Activated naive CD4-positive, alpha-beta T cell treated with anti-CD3 and anti-CD28 coated beads for 36 hours (primary cell): Measurements from ENCODE around the gene EPHA8. TPM values are rescaled to one million over a fixed set of nuclear protein-coding genes. Genes with fewer than 3 reads are reported as not detected.

Source experiments
- CTCF ChIA-PET: fragments of 350-600 bp; sonication (Branson Sonifier 250); formaldehyde crosslinking; loops from one replicate; lab custom pipeline; 2021; ENCODE audit warnings: antibody characterized with exemption; lab: Charles Lee
- DNase-seq: peaks from one replicate; pipeline ENCODE4 v3.0.0-alpha.2; 2020
- H3K27ac Mint-ChIP-seq: one replicate; pipeline ENCODE4 v1.8.0; 2021; ENCODE audit warnings: mild to moderate bottlenecking, mixed read lengths
- H3K27me3 Mint-ChIP-seq: one replicate; pipeline ENCODE4 v1.8.0; 2021; ENCODE audit warnings: low read depth, mixed read lengths
- H3K36me3 Mint-ChIP-seq: one replicate; pipeline ENCODE4 v1.8.0; 2021; ENCODE audit warnings: low read depth, mixed read lengths
- H3K4me1 Mint-ChIP-seq: one replicate; pipeline ENCODE4 v1.8.0; 2021; ENCODE audit warnings: low read depth, mixed read lengths
- H3K4me3 Mint-ChIP-seq: one replicate; pipeline ENCODE4 v1.8.0; 2021; ENCODE audit warnings: mild to moderate bottlenecking, moderate library complexity, mixed read lengths
- H3K9me3 Mint-ChIP-seq: one replicate; pipeline ENCODE4 v1.8.0; 2021; ENCODE audit warnings: mixed read lengths
- intact Hi-C: fragments of 100-400 bp; cut with micrococcal nuclease; formaldehyde crosslinking; loops from one replicate; pipeline ENCODE4 v1.15.1; 2023
- total RNA-seq, 2 experiments: library from RNA; stranded (reverse); gene quantifications; one replicate each; pipeline ENCODE4 v1.2.3, GENCODE V29; 2021

The EPHA8 gene
- total RNA-seq, 2 experiments from 2014 or later = not detected

DNA sequence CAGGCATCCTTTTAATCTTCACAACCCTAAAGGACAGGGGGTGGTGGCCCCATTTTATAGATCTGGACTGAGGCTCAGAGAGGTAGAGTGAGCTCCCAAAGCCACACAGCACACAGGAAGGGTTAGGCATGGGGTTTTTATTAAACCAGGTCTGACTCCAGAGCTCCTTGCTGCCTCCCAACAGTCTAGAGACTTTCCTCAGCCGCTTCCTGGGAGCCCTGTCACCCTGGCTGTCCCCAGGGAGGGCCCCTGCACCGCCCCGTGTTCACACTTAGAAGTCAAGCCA lies 8.0 kb upstream of the EPHA8 start:
- no peaks in the 10 kb centered on the region for H3K36me3 Mint-ChIP-seq
- intact Hi-C loops = no loop called here
- H3K27me3 Mint-ChIP-seq = peaks cover 44% of the 10 kb centered on the region
- DNase-seq = no peak
- no peak overlapping the region for H3K4me3 Mint-ChIP-seq
- no peaks in the 10 kb centered on the region for H3K9me3 Mint-ChIP-seq
- CTCF ChIA-PET = no interaction called here
- no peak overlapping the region for H3K27ac Mint-ChIP-seq
- no peaks in the 10 kb centered on the region for H3K4me1 Mint-ChIP-seq

DNA sequence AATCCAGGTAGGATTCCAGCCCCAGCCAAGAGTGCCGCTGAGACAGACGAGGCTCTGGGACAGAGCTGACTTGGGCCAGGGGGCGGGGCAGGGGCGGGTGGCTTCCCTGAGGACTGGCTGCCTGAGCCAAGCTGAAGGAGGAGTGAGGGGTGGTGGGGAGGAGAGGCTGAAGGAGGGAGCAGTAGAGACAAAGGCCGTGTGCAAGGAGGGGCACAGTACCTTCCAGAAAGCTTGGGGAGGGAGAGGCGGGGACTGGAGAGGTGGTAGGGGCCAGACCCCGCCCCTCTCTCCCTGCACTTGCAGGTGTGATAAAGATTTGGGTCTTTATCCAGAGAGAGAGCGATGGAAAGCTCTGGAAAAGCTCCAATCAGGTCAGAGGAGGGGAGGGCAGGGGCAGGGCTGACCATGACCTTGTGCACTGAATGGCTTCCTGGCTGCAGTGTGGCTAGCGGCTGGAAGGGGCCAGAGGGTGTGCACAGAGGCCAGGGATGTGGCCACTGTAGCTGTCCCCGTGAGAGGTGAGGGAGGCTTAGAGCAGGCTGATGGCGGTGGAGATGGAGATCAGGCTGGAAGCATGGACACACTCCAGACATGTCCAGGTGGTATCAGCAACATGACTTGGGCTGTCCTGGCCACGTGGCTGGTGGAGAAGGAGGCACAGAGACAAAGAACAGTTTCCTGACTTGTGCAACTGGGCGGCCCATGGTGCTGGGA lies 6.7 kb upstream of the EPHA8 start:
- no peak overlapping the region for H3K27ac Mint-ChIP-seq
- no peaks in the 10 kb centered on the region for H3K9me3 Mint-ChIP-seq
- intact Hi-C loops = no loop called here
- DNase-seq = no peak
- H3K36me3 Mint-ChIP-seq = no peaks in the 10 kb centered on the region
- CTCF ChIA-PET = no interaction called here
- no peaks in the 10 kb centered on the region for H3K4me1 Mint-ChIP-seq
- no peak overlapping the region for H3K4me3 Mint-ChIP-seq
- H3K27me3 Mint-ChIP-seq = peaks cover 45% of the 10 kb centered on the region

DNA sequence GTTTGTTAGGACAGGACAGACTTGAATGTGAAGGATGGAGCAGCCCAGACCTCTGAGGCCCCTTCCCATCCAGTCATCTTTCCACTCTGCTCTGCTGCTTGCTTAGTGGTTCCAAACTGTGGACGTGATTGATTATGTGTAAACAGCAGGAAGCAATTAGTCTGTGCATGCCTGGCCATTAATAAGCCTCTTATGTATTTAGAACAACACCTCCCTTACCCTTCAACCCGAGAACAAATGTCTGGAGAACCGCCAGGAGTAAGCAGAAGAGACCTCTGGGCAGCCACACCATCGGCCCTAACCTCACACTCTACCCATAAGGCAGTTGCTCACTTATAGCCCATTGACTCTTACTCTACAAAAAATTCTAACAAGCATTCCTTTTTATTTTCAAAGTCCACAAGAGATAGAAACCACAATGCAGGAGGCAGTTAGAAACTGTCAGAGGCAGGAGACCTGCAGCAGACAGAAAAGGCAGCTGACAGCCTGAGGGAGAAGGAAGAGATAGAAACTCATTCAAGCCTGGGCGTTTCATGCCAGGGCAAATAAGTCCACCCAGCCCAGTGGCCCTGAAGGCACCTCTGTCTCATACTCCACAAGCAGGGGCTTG lies 5.8 kb upstream of the EPHA8 start:
- no peak for DNase-seq
- intact Hi-C loops = no loop called here
- no peaks in the 10 kb centered on the region for H3K36me3 Mint-ChIP-seq
- H3K9me3 Mint-ChIP-seq = no peaks in the 10 kb centered on the region
- no peak overlapping the region for H3K27ac Mint-ChIP-seq
- H3K4me1 Mint-ChIP-seq = no peaks in the 10 kb centered on the region
- CTCF ChIA-PET = no interaction called here
- no peak overlapping the region for H3K4me3 Mint-ChIP-seq
- peaks cover 52% of the 10 kb centered on the region for H3K27me3 Mint-ChIP-seq

DNA sequence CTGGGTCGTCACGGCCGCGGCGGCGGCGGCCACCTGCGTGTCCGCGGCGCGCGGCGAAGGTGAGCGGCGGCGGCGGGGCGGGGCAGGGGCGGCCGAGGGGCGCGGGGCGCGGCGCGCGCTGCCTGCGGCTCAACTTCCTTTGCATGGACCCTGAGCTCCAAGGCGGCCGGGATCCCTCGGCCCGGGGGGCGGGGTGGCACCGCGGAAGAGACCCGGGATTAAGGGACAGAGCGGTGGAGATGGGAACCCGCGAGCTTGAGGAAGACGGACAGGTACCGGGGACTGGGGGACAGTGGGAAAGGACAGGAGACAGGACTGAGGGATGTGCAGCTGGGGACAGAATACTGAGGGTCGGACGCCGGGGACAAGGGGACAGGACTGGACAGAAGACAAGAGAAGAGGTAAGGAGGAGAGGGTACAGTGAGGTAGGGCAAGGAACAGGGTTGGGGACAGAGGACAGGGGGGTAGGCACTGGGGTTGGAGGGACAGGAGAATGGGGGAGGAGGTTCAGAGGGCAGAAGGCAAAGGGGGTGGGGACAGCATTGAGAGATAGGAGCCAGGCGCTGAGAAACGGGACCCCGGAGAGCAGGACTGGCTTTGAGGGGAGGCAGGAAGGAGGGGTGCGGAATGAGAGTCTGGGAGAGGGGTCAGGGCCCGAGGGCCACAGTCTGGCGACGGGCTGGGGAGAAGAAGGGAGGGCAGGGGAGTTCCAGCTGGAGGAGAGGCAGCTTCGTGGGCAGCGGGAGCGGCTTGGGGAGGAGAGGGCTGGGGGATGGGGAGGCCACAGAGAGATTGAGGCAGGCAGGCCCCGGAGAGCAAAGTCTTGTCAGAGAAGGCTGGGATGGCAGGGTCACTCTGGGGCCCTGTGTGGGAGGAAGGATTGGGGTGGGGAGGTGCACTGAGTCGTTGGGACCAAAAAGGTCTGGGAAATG lies 648 bp downstream of the EPHA8 start:
- intact Hi-C loops = no loop called here
- Mint-ChIP-seq H3K4me1 (peaks cover 5% of the 10 kb centered on the region), H3K27ac (no peak overlapping the region), H3K9me3 (no peaks in the 10 kb centered on the region), H3K27me3 (peaks cover 37% of the 10 kb centered on the region), H3K36me3 (no peaks in the 10 kb centered on the region), H3K4me3 (peak overlapping the region; percentile 5)
- no peak for DNase-seq
- CTCF ChIA-PET = no interaction called here

DNA sequence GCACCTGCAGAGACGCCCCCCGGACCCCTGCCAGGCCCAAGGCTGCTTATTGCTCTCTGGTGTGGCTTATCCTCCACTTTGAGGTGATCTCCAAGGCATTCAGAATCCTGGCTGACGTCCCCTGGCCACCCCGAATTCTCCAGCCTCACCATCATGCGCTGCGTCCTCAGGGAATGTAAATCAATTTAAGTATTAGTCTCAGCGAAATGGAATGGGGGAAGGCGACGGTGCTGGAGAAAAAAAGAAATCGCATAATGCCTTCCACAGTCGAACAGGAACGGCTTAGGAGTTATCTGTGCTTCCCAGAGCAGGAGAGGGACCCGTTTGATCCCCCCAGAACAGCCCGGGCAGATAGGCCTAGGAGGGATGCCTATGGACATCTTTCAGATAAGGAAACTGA lies 2.9 kb downstream of the EPHA8 start:
- peaks cover 5% of the 10 kb centered on the region for H3K4me1 Mint-ChIP-seq
- H3K4me3 Mint-ChIP-seq = no peak overlapping the region
- no peak for DNase-seq
- intact Hi-C loops = no loop called here
- H3K27ac Mint-ChIP-seq = no peak overlapping the region
- H3K9me3 Mint-ChIP-seq = no peaks in the 10 kb centered on the region
- H3K36me3 Mint-ChIP-seq = no peaks in the 10 kb centered on the region
- CTCF ChIA-PET = no interaction called here
- H3K27me3 Mint-ChIP-seq = peaks cover 29% of the 10 kb centered on the region

DNA sequence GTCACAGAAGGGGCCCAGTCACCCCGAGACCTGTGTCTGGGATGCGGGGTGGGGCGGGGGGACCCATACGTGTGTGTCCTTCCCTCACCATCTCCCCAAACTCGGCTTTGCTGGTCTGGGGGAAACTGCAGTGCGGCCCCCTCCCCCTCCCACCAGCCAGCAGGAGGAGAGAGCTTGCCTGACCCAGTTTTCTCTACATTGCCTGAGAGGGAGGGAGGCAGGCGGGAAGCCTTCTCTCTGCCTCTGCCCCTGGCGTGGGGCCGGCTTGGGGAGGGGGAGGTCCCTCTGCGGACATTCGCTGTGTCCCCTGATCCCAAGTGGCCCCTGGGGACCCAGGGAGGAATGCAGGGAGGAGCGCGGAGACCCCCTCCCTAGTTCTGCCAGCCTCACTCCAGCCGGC lies 3.9 kb downstream of the EPHA8 start:
- Mint-ChIP-seq H3K27ac (no peak overlapping the region), H3K4me1 (peaks cover 5% of the 10 kb centered on the region), H3K4me3 (no peak overlapping the region), H3K9me3 (no peaks in the 10 kb centered on the region), H3K36me3 (no peaks in the 10 kb centered on the region), H3K27me3 (peaks cover 22% of the 10 kb centered on the region)
- DNase-seq = no peak
- CTCF ChIA-PET = no interaction called here
- intact Hi-C loops = no loop called here

DNA sequence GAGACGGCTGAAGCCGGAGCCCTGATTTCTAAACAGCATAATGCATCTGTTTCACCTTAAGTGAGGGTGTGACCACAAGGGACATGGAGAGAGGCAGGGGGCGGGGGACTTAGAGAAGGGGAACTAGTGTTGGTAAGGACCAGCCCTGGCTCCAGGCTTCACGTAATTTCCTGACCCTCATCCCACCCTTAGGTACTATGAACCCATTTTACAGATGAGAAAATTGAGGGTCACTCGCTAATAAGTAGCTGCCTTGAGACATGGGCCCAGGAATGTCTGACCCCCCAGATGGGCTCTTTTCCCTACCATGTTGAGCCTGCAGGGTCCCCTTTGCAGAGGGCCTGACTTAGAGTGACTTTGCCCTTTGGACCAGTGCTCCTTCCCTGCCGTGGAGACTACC lies 4.7 kb downstream of the EPHA8 start:
- Mint-ChIP-seq H3K4me3 (no peak overlapping the region), H3K4me1 (peaks cover 5% of the 10 kb centered on the region), H3K27ac (no peak overlapping the region), H3K36me3 (no peaks in the 10 kb centered on the region), H3K27me3 (peaks cover 14% of the 10 kb centered on the region), H3K9me3 (no peaks in the 10 kb centered on the region)
- intact Hi-C loops = no loop called here
- no peak for DNase-seq
- CTCF ChIA-PET = no interaction called here

DNA sequence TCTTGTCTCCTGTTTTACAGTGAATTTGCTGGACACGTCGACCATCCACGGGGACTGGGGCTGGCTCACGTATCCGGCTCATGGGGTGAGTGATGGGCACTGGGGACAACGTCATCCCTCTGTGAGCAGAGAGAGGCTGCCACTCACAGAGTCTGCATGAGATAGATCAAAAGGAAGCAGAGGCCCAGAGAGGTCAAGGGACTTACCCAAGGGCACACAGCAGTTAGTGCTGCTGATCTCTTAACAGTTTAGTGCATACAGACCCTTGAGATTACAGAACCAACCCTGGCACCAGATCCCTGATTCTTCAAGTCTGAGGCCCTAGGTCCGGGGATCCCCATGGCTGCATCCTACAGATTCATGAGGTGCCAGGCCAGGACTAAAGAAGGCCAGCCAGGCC lies 6.0 kb downstream of the EPHA8 start:
- no peaks in the 10 kb centered on the region for H3K4me1 Mint-ChIP-seq
- no peak overlapping the region for H3K4me3 Mint-ChIP-seq
- no peak for DNase-seq
- H3K36me3 Mint-ChIP-seq = no peaks in the 10 kb centered on the region
- CTCF ChIA-PET = no interaction called here
- H3K9me3 Mint-ChIP-seq = no peaks in the 10 kb centered on the region
- H3K27ac Mint-ChIP-seq = no peak overlapping the region
- intact Hi-C loops = no loop called here
- peaks cover 7% of the 10 kb centered on the region for H3K27me3 Mint-ChIP-seq

DNA sequence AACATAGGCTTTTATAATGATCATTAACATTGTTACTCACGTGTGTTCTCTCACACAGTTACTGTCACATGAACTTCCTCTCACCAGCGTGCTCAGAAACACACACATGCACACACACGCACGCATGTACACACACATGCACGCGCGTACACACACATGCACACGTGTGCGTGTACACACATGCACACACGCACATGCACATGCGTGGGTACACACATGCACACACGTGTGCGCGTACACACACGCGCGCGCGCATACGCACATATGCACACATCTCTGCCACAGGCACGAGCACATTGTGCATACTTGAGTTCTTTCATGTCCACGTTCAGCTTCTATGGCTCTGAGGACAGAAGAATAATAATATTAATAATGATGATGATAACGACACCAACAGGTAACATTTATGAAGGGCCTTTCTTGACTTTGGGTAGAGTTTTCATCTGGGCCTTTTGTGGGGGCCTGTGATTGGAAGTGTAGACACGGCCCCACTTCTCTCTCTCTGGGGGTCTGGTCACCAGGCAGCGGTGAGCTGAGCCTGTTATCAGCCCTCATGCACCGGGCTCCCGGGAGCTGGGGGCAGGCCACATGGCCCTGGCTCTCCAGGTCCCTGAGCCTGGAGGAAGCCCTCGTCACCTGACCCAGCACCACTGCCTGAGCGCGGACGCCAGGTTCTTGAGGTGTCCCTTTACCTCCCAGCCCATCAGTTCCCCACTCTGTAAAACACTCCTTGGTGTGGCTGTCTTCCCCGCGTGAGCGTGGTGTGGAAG lies 7.0 kb downstream of the EPHA8 start:
- Mint-ChIP-seq H3K27me3 (no peaks in the 10 kb centered on the region), H3K27ac (no peak overlapping the region), H3K9me3 (no peaks in the 10 kb centered on the region), H3K4me1 (no peaks in the 10 kb centered on the region), H3K4me3 (no peak overlapping the region), H3K36me3 (no peaks in the 10 kb centered on the region)
- CTCF ChIA-PET = no interaction called here
- intact Hi-C loops = no loop called here
- DNase-seq = no peak

DNA sequence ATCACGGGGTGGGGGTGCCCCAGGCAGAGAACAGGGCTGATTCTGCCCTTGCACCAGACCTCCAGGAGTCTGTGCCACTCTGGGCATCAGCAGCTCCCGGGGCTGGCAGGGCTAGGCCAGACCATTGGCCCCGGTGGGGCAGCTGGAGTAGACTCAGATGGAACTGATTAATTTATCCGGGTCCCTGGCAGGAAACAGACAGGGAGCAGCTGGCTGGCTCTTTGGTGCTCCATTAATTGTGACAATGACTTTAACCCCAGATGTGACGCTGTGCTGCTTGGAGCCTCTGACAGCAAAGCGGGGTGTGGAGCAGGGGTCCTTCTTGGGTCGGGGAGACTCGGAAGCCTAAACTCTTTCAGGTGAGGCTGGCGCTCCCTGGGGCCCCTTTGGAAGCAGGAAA lies 9.5 kb downstream of the EPHA8 start:
- Mint-ChIP-seq H3K36me3 (no peaks in the 10 kb centered on the region), H3K27ac (no peak overlapping the region)

DNA sequence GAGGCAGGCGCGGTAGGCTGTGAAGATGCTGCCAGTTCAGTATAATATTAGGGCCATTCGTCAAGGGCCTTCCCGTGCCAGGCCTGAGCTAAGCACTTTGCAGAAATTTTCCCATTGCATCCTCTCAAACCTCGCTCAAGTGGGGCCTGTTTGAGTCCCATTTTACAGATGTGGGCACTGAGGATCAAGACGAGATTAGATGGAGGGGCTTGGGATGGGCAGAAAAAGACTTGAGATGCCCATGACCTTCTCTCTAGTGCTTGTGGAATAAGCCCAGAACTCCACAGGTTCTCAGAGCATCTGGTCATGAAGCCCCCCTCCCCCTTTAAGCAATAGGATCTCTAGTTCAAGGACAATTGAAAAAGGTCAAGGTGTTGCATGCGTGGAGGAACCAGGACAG lies 9.9 kb downstream of the EPHA8 start:
- CTCF ChIA-PET = no interaction called here
- peaks cover 8% of the 10 kb centered on the region for H3K9me3 Mint-ChIP-seq
- H3K27ac Mint-ChIP-seq = no peak overlapping the region
- DNase-seq = no peak
- no peaks in the 10 kb centered on the region for H3K36me3 Mint-ChIP-seq
- no peaks in the 10 kb centered on the region for H3K27me3 Mint-ChIP-seq
- H3K4me1 Mint-ChIP-seq = no peaks in the 10 kb centered on the region
- intact Hi-C loops = no loop called here
- H3K4me3 Mint-ChIP-seq = no peak overlapping the region

More for the DNA sequence above, 9.5 kb downstream of the EPHA8 start:
- peaks cover 4% of the 10 kb centered on the region for H3K9me3 Mint-ChIP-seq
- CTCF ChIA-PET = no interaction called here
- no peak for DNase-seq
- H3K4me1 Mint-ChIP-seq = no peaks in the 10 kb centered on the region
- H3K27me3 Mint-ChIP-seq = no peaks in the 10 kb centered on the region
- no peak overlapping the region for H3K4me3 Mint-ChIP-seq
- intact Hi-C loops = no loop called here

DNA sequence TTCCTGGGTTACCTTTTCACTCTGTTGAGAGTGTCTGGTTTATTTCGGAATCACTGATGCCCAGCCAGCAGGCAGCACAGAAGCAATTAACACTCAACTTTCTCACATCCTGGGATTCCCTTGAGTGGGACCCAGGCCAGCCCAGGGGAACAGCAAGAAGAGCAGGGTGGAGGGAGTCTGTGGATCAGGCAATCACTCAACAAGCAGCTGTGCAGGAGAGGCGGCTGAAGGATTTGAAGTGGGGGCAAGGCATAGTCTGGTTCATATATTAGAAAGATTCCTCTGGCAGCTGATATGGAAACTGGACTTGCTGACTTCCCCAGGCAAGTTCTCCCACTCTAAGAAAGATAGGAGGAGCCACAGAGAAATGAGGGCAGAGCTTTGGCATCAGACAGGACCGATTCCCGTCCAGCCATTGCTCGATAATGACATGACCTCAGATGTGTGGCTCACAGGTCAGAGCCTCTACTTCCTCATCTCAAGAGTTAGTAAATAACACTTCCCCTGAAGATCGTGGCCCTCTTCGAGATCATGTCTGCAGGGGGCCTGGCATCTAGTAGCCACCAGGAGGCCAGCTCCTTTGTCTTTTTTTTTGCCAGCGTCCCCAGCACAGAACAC lies 12.4 kb downstream of the EPHA8 start:
- intact Hi-C loops = no loop called here

More for the DNA sequence above, 12.4 kb downstream of the EPHA8 start:
- no peak overlapping the region for H3K27ac Mint-ChIP-seq
- H3K4me3 Mint-ChIP-seq = no peak overlapping the region
- no peaks in the 10 kb centered on the region for H3K27me3 Mint-ChIP-seq
- CTCF ChIA-PET = no interaction called here
- no peak for DNase-seq
- H3K36me3 Mint-ChIP-seq = no peaks in the 10 kb centered on the region
- H3K4me1 Mint-ChIP-seq = no peaks in the 10 kb centered on the region
- H3K9me3 Mint-ChIP-seq = peaks cover 17% of the 10 kb centered on the region
